Ovary (tissue), 9 donors: ENCODE data around the gene CRB2. TPM values are rescaled to one million over a fixed set of nuclear protein-coding genes. Genes with fewer than 3 reads are reported as not detected.

Experiments
- DNase-seq, 5 donors: peaks; one replicate each; pipeline ENCODE4 v3.0.0-alpha.2; 2019 to 2020
- H3K27ac ChIP-seq, 2 donors: fragments of 200-600 bp; one replicate each; pipeline versions ENCODE4 v1.5.1 to v1.8.0; 2019 to 2022
- H3K27me3 ChIP-seq: fragments of 200-600 bp; one replicate; pipeline ENCODE4 v1.8.0; 2022
- H3K36me3 ChIP-seq: fragments of 200-600 bp; sonication (generic); one replicate; pipeline ENCODE4 v1.5.1; 2019
- H3K4me1 ChIP-seq: one replicate; pipeline ENCODE4 v1.8.1; 2013; ENCODE audit warnings: mild to moderate bottlenecking, moderate library complexity; ENCODE audit not compliant: insufficient read depth
- H3K4me3 ChIP-seq: fragments of 200-600 bp; sonication (generic); one replicate; pipeline ENCODE4 v1.5.1; 2017
- H3K9me3 ChIP-seq, 2 donors: fragments of 200-600 bp in 1 of 2; sonication (generic) in 1 of 2; one replicate each; pipeline versions ENCODE4 v1.5.1 to v1.8.1; 2013 to 2019; ENCODE audit warnings: mild to moderate bottlenecking in 1 of 2, moderate library complexity in 1 of 2
- EP300 ChIP-seq: sonication (generic); formaldehyde crosslinking; IDR thresholded peaks from one replicate; pipeline ENCODE4 v1.6.1; 2017; ENCODE audit warnings: antibody characterized with exemption
- POLR2A ChIP-seq: fragments of 450-650 bp; IDR thresholded peaks from one replicate; pipeline ENCODE4 v1.6.1; 2017; ENCODE audit warnings: antibody characterized with exemption, mild to moderate bottlenecking, moderate library complexity
- WGBS, 3 donors: extraction: QIAGEN DNeasy Blood & Tissue Kit in 1 of 3; methylation state at CpG; one replicate each; pipeline versions ENCODE4 v1.1.5 to v1.1.7; 2013 to 2017; 5-methylcytosine and 5-hydroxymethylcytosine counted together
- intact Hi-C, 4 donors: fragments of 100-400 bp; cut with DNase I; formaldehyde crosslinking; loops; one replicate each; pipeline versions ENCODE4 v1.11.0 to v1.15.1; 2022 to 2023
- polyA plus RNA-seq, 2 donors: library from polyadenylated mRNA; stranded (reverse); fragments of 200-250 nt in 1 of 2; fragments of 350-450 nt in 1 of 2; fragmentation: Illumina TruSeq in 1 of 2; extraction: RNeasy Lipid Tissue Mini Kit (QIAGEN cat#74804) in 1 of 2; gene quantifications; one replicate each; pipeline ENCODE4 v1.2.3, GENCODE V29; 2013 to 2014
- total RNA-seq, 7 donors: library from RNA; depleted of rRNA in 2 of 7; stranded (reverse); fragments of >200 nt in 2 of 7; fragmentation: NEBNext Ultra II Directional in 3 of 7; extraction: Animal tissue kit (Norgen Biotek cat#: 25700) in 3 of 7; gene quantifications; one replicate each; pipeline versions ENCODE4 v1.1.0 to v1.2.4, GENCODE V29; 2016 to 2023
- TF ChIP-seq, protein P1 (sequence below), 3 donors: fragments of 450-650 bp in 2 of 3; fragments of 200-600 bp in 1 of 3; IDR thresholded peaks; one replicate each; pipeline versions ENCODE4 v1.5.1 to v1.8.0; 2016 to 2022; ENCODE audit warnings: antibody characterized with exemption in 3 of 3, mild to moderate bottlenecking in 1 of 3
- donor health status: DM: no; HTN: no; CAD: no; lungs with moderate emphysema.
- donor health status: DM: no; HTN: no; CAD: no.
- donor health status: Bipolar disorder and iron deficiency.
- donor health status: DM: yes; HTN: yes; CAD: no.
- donor health status: DM: no; HTN: no; CAD: no.
- donor health status: DM: yes; HTN: yes; CAD: no.

CRB2 gene
- total and polyA plus RNA-seq, 9 donors: 0.13 to 20.4 (median 0.48) TPM

DNA sequence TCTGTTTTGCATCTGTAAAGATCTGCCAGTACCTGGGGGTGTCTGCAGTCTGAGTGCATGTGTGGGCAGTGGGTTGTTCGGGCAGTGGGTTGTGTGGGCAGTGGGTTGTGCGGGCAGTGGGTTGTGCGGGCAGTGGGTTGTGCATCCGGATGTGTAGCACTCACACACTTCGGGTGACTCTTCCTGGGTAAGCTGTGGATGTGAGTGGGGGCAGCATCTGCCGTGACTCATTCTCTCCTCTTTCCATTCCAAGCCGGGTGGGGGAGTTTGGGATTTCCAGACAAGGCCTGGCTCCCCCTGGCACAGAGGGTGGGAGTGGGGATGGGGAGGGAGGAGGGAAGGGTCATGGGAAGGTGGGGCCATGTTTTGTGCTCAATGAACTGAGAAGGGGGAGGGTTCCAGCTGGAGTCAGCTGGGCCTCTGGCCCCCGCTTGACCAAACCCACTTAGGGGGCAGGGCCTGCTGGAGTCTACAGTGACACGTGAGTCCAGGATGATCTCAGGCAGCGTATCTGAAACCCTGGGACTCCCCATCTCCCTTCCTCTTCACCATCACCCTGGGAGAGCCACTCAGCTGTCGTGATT lies 8.3 kb downstream of the CRB2 start:
- TF ChIP-seq, protein P1, sequence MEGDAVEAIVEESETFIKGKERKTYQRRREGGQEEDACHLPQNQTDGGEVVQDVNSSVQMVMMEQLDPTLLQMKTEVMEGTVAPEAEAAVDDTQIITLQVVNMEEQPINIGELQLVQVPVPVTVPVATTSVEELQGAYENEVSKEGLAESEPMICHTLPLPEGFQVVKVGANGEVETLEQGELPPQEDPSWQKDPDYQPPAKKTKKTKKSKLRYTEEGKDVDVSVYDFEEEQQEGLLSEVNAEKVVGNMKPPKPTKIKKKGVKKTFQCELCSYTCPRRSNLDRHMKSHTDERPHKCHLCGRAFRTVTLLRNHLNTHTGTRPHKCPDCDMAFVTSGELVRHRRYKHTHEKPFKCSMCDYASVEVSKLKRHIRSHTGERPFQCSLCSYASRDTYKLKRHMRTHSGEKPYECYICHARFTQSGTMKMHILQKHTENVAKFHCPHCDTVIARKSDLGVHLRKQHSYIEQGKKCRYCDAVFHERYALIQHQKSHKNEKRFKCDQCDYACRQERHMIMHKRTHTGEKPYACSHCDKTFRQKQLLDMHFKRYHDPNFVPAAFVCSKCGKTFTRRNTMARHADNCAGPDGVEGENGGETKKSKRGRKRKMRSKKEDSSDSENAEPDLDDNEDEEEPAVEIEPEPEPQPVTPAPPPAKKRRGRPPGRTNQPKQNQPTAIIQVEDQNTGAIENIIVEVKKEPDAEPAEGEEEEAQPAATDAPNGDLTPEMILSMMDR (IDR thresholded peaks at IDR 0.05): no peak
- no peak for TF ChIP-seq POLR2A
- Histone ChIP-seq H3K27ac (no peak overlapping the region), H3K9me3 (no peaks in the 10 kb centered on the region), H3K4me3 (no peak overlapping the region), H3K27me3 (no peaks in the 10 kb centered on the region), H3K4me1 (peaks cover 3% of the 10 kb centered on the region), H3K36me3 (no peaks in the 10 kb centered on the region)
- DNase-seq: peak; percentile 50 to 75 (median 56)
- intact Hi-C loops: no loop called here
- WGBS, 3 donors: 20 to 32% (median 31%) methylated on average over 11 of the region's 11 CpGs

GRCh38 chr9:123365287-123365880 lies 9.4 kb downstream of the CRB2 start:
- Histone ChIP-seq H3K27ac (no peak overlapping the region), H3K9me3 (no peaks in the 10 kb centered on the region), H3K36me3 (no peaks in the 10 kb centered on the region), H3K4me3 (no peak overlapping the region), H3K4me1 (peaks cover 3% of the 10 kb centered on the region), H3K27me3 (no peaks in the 10 kb centered on the region)
- WGBS, 3 donors: 83 to 85% (median 84%) methylated on average over 12 of the region's 12 CpGs
- intact Hi-C loops: no loop called here
- TF ChIP-seq EP300 (no peak), POLR2A (no peak)
- TF ChIP-seq, protein P1 (IDR thresholded peaks at IDR 0.05): no peak
- DNase-seq: no peak

DNA sequence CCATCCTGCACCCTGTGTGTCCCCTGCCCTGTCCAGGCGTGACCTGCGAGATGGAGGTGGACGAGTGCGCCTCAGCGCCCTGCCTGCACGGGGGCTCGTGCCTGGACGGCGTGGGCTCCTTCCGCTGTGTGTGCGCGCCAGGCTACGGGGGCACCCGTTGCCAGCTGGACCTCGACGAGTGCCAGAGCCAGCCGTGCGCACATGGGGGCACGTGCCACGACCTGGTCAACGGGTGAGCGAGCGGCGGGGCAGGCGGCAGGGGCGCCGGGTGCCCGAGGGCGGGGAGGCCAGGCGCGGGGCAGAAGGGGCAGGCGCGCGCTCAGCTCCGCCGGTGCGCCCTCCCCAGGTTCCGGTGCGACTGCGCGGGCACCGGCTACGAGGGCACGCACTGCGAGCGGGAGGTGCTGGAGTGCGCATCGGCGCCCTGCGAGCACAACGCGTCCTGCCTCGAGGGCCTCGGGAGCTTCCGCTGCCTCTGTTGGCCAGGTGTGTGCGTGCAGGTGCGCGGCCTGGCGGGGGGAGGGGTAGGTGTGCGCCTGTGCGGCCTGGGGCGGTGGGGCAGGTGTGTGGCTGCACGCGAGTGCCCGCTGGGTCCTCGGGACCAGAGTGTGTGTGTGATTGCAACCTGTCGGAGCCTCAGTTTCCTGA lies 10.0 kb downstream of the CRB2 start:
- Histone ChIP-seq H3K9me3 (no peaks in the 10 kb centered on the region), H3K4me1 (peaks cover 3% of the 10 kb centered on the region), H3K27ac (no peak overlapping the region), H3K27me3 (no peaks in the 10 kb centered on the region), H3K4me3 (no peak overlapping the region), H3K36me3 (no peaks in the 10 kb centered on the region)
- no peak for DNase-seq
- intact Hi-C loops: no loop called here
- WGBS, 3 donors: 65 to 74% (median 73%) methylated on average over 65 to 67 of the region's 67 CpGs
- TF ChIP-seq, protein P1 (IDR thresholded peaks at IDR 0.05): no peak
- no peak for TF ChIP-seq POLR2A
- TF ChIP-seq EP300: no peak

- no peak for TF ChIP-seq EP300
- TF ChIP-seq POLR2A: no peak
- TF ChIP-seq, protein P1 (IDR thresholded peaks at IDR 0.05): no peak
- DNase-seq: no peak
- no peaks in the 10 kb centered on the region for H3K9me3 ChIP-seq
- no peaks in the 10 kb centered on the region for H3K36me3 ChIP-seq
- H3K27ac ChIP-seq: no peak overlapping the region
- peaks cover 3% of the 10 kb centered on the region for H3K4me1 ChIP-seq
- WGBS, 3 donors: 57 to 66% (median 61%) methylated on average over 10 of the region's 10 CpGs
- H3K4me3 ChIP-seq: no peak overlapping the region
- no peaks in the 10 kb centered on the region for H3K27me3 ChIP-seq
- intact Hi-C loops: no loop called here
Observed at GRCh38 chr9:123368023-123368422, 12.0 kb downstream of the CRB2 start.
